NCI-H1417 treated with DMSO at 0.1 percent for 48 hours (cell line): Measurements from ENCODE around the gene DIP2C.
"Not testable (repeated sequence)": the region's sequence is repeated elsewhere in the genome, so short reads cannot be mapped to it uniquely, and the experiment has no call there.

Source experiments
- DNase-seq: peaks from one replicate; lab custom pipeline; 2025; lab: John Stamatoyannopoulos, UW

DIP2C gene

DNA sequence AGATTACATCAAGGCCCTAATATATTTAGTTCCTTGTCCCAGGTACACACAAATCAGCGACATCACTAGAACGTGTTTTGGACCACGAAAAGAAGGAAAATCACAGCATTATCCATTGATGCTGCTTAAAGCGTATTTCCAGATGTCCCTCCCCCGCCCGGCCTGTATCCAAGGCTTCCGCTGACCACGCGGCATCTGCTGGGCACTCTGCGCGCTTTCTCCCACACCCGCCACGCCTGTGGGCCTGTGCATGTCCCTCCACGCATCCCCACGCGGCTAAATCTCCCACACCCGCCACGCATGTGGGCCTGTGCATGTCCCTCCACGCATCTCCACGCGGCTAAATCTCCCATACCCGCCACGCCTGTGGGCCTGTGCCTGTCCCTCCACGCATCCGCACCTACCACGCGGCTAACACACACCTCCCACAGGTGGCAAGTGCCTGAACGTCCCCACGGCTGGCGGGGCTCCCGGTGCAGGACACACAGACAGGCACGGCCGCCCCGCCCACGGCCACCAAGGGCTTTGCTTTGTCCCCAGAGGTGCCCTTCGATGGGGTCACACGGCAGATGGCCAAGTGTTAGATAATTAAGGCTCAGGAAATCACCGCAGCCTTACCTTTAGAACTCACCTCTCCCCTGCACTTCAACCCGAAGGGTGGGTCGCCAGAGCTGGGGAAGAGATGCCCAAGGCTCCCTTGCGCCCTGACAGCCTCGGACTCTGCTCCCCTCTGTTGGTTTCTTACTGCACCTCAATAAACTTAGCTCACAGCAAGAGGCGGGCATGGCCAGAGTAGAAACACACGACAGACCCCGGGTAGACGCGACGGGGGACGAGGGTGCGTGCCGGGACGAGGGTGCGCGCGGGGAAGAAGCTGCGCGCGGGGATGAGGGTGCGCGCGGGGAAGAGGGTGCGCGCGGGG, 49.5 kb downstream of the DIP2C start:
- no peak for DNase-seq

- no peak for DNase-seq
Observed at GRCh38 chr10:639001-639750, 50.3 kb downstream of the DIP2C start.

- DNase-seq: no peak
Observed at GRCh38 chr10:637771-638195, 51.7 kb downstream of the DIP2C start.

DNA sequence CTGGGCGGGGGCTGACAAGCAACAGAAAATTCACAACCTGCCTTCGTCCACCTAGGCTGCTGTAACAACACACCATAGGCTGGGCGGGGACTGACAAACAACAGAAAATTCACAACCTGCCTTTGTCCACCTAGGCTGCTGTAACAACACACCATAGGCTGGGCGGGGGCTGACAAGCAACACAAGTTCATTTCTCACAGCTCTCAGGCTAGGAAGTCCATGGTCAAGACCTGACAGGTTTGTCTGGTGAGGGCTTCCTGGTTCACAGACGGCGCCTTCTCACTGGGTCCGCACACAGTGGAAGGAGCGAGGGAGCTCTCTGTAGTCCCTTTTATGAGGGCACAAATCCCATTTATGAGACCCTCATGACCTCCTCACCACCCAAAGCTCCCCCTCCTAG, 52.2 kb downstream of the DIP2C start:
- no peak for DNase-seq

- DNase-seq: no peak
Observed at GRCh38 chr10:636769-637168, 52.7 kb downstream of the DIP2C start.

DNA sequence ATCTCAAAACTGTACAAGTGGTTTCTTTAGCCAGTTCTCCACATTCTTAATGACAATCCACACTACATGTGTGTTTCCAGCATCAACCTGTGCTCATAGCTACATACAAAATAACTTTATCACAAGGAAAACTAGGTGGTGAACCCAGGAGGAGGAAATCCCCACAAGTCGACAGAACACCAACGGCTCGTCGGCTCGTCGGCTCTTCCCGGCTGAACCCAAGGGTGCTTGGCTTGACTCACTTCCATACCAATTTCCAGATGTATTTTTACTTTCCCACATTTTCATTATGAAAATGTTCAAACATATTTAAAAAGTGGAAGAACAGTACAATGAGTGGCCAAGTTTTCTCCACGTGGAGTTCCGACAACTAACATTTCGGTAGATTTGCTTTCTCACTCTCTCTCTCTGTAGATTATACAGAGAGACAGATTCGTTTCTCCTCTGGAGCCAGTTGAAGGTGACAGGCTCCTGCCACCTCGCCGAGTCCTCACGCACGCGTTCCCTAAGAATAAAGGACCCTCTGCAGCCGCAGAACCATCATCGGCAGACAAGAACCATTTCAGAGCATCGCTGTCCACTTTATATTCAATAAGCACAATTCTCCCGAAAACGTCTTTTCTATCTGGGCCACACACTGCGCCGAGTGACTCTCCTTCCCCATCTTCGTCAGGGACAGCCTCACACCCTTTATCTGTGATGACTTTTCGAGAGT, 53.3 kb downstream of the DIP2C start:
- no peak for DNase-seq

GRCh38 chr10:635088-635861, 54.2 kb downstream of the DIP2C start:
- DNase-seq: no peak

DNA sequence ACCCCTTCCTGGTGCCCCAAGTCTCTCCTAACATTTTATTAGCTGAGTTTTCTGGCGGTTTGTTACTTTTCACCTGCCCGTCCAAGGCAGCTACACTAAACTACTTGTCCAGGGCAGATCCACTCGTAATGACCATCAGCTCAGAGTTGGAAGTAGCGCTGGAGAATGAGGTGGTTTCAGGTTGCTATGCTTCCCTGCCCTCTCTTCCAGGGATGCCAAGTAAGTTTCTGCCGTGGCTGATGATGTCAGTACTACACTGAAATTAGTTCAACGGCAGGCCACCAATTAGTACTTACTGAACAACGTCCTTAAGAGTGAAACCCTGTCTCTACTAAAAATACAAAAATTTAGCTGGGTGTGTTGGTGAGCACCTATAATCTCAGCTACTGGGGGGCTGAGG, 55.2 kb downstream of the DIP2C start:
- no peak for DNase-seq

DNA sequence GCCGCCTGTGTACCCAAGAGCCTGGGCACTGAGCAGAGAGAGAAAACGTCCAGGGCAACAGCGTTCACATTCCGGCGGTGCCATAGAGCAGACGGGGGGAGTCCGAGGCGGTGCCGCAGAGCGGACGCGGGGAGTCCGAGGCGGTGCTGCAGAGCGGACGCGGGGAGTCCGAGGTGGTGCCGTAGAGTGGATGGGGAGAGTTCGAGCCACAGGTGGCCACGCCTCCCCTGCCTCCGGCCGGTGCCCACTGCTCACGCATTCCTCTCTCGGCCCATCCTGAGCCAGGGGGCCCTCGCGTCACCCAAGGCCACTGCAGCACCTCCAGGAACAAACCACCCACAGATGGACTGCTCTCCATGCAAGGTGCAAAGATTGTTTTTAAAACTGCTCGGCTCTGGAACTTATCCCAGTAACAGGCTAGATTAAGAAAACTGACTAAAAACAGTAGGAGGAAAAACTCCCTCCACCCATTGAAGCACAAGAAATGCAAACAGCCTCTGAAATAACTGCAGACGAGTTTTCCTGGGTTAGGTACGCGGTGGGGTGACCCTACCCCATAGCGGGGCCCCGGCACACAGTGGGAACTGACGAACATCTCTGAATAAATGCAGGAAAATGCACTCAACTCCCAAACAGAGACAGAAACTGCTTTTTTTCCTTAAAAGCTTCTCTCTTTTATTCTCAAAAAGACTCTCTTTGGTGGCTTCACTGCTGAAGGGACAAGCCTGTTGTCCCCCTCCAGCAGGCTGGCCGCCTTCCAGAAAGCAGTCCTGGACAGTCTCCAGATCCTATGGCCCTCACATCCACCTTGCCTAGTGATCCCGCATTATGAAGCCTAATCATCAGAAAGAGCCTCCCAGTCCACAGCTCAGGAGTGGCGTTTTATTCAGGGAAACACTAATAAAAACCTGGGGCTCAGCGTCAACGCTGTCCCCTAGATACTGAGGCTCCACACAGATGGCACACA, 55.9 kb downstream of the DIP2C start:
- DNase-seq: no peak

- not testable (repeated sequence) for DNase-seq
Observed at GRCh38 chr10:632807-633177, 56.7 kb downstream of the DIP2C start.

- DNase-seq: not testable (repeated sequence)
Observed at GRCh38 chr10:632155-632806, 57.2 kb downstream of the DIP2C start.

GRCh38 chr10:631266-631665, 58.2 kb downstream of the DIP2C start:
- no peak for DNase-seq

GRCh38 chr10:630581-631073, 58.8 kb downstream of the DIP2C start:
- DNase-seq: no peak

GRCh38 chr10:629186-629998, 60.1 kb downstream of the DIP2C start:
- no peak for DNase-seq

GRCh38 chr10:628386-629045, 61.0 kb downstream of the DIP2C start:
- no peak for DNase-seq

- no peak for DNase-seq
Observed at GRCh38 chr10:627032-627992, 62.2 kb downstream of the DIP2C start.
